ENCODE measurements around the gene TNK2.

DNA sequence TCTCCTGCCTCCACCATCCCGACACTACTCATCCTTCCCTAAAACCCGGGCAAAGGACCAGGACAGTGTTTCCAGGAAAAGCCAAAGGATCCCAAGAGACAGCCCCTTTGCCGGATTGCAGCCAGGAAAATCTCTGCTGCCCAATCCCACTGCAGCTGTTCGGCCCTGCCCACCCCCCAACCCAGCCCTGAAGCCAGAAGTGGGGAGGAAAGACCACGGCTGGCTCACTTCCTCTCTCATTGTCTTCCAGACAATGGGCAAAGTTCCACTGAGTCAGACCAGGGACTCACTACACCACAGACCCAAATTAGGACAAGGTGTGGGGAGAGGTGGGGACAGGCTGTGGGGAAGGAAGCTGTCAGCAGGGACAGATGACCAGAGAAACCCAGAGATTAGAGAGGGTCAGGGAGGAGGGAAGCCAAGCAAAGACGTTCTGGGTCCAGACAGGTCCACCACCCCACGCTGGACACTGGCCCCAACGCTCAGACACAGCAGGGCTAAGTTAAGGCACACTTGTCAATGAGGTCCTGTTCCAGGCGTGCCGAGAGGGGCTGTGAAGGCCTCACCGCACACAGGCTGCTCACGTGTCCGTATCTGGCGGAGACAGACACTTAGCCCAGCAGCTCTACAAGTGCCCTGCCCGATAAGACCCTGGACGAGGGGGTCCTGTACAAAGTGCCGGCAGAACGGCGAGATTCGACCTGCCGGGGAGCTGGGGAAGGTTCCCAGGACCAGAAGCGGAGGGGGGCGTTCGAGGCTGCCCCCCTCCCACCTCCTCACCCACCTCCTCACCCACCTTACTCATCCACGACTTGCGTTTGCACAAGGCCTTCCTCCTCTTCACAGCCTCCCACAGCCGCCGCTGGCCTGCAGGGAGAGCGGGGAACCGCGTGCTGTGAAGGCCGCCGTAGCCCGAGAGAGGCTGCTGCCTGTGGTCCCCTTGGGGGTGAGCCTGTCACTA is 21.9 kb downstream of the TNK2 start:
- TF ChIP-seq CTCF (IDR thresholded peaks at IDR 0.05) (no peak), POLR2AphosphoS5 (IDR thresholded peaks at IDR 0.05; ENCODE audit: low read depth, low read length) (no peak)
- TF ChIP-seq, protein P1, sequence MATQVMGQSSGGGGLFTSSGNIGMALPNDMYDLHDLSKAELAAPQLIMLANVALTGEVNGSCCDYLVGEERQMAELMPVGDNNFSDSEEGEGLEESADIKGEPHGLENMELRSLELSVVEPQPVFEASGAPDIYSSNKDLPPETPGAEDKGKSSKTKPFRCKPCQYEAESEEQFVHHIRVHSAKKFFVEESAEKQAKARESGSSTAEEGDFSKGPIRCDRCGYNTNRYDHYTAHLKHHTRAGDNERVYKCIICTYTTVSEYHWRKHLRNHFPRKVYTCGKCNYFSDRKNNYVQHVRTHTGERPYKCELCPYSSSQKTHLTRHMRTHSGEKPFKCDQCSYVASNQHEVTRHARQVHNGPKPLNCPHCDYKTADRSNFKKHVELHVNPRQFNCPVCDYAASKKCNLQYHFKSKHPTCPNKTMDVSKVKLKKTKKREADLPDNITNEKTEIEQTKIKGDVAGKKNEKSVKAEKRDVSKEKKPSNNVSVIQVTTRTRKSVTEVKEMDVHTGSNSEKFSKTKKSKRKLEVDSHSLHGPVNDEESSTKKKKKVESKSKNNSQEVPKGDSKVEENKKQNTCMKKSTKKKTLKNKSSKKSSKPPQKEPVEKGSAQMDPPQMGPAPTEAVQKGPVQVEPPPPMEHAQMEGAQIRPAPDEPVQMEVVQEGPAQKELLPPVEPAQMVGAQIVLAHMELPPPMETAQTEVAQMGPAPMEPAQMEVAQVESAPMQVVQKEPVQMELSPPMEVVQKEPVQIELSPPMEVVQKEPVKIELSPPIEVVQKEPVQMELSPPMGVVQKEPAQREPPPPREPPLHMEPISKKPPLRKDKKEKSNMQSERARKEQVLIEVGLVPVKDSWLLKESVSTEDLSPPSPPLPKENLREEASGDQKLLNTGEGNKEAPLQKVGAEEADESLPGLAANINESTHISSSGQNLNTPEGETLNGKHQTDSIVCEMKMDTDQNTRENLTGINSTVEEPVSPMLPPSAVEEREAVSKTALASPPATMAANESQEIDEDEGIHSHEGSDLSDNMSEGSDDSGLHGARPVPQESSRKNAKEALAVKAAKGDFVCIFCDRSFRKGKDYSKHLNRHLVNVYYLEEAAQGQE (IDR thresholded peaks at IDR 0.05; ENCODE audit: insufficient read depth in 1 of 2, low read depth in 2 of 2, low read length in 1 of 2), result no peak

Data from Panc1 (cell line).